HCT116 (cell line): ENCODE results near the gene COL12A1.

Experiments
- CEBPB ChIP-seq: IDR thresholded peaks from 2 replicates; pipeline ENCODE4 v1.6.1; 2012; ENCODE audit warnings: low read depth
- ELF1 ChIP-seq: IDR thresholded peaks from 2 replicates; pipeline ENCODE4 v1.6.1; 2012; ENCODE audit warnings: low read depth, borderline replicate concordance
- EZH2phosphoT487 ChIP-seq: fragments of 200-600 bp; IDR thresholded peaks from 2 replicates; pipeline ENCODE4 v1.6.1; 2018; ENCODE audit warnings: antibody characterized with exemption, borderline replicate concordance
- POLR2A ChIP-seq: IDR thresholded peaks from 2 replicates; pipeline ENCODE4 v1.7.0; 2011; ENCODE audit warnings: borderline replicate concordance; ENCODE audit not compliant: insufficient read depth, insufficient read length; ENCODE audit errors: extremely low read depth
- POLR2AphosphoS5 ChIP-seq: IDR thresholded peaks from 2 replicates; pipeline ENCODE4 v1.6.1; 2011; ENCODE audit warnings: mild to moderate bottlenecking, low read depth, low read length, moderate library complexity
- RAD21 ChIP-seq: IDR thresholded peaks from 2 replicates; pipeline ENCODE4 v1.6.1; 2012; ENCODE audit warnings: low read depth, mild to moderate bottlenecking
- SIN3A ChIP-seq: IDR thresholded peaks from 2 replicates; pipeline ENCODE4 v1.6.1; 2012; ENCODE audit warnings: low read depth
- SP1 ChIP-seq: IDR thresholded peaks from 2 replicates; pipeline ENCODE4 v1.6.1; 2012; ENCODE audit warnings: low read depth
- SRF ChIP-seq: IDR thresholded peaks from 2 replicates; pipeline ENCODE4 v1.6.1; 2012; ENCODE audit warnings: low read depth
- ZNF274 ChIP-seq: fragments of 200-500 bp; sonication (Bioruptor generic); IDR thresholded peaks from 2 replicates; pipeline ENCODE4 v1.6.1; 2014; ENCODE audit warnings: mild to moderate bottlenecking, low read depth, low read length, inconsistent platforms
- TF ChIP-seq, protein P1 (sequence below), 3 experiments: fragments of 200-600 bp in 1 of 3; sonication (generic) in 1 of 3; IDR thresholded peaks in 2 of 3; conservative IDR thresholded peaks in 1 of 3; 2 replicates each; pipeline ENCODE4 v1.5.1; 2012 to 2017; ENCODE audit warnings: low read depth in 2 of 3, low read length in 2 of 3, antibody characterized with exemption in 1 of 3, borderline replicate concordance in 1 of 3, control low read depth in 1 of 3, mild to moderate bottlenecking in 1 of 3, mixed read lengths in 1 of 3, mixed run types in 1 of 3, moderate library complexity in 1 of 3; ENCODE audit not compliant: insufficient read depth in 1 of 3
- TF ChIP-seq, protein P2 (sequence below): IDR thresholded peaks from 2 replicates; pipeline ENCODE4 v1.6.1; 2012; ENCODE audit warnings: low read depth
- TF ChIP-seq, protein P3 (sequence below): IDR thresholded peaks from 2 replicates; pipeline ENCODE4 v1.6.1; 2012
- TF ChIP-seq, protein P4 (sequence below): IDR thresholded peaks from 2 replicates; pipeline ENCODE4 v1.6.1; 2012

DNA sequence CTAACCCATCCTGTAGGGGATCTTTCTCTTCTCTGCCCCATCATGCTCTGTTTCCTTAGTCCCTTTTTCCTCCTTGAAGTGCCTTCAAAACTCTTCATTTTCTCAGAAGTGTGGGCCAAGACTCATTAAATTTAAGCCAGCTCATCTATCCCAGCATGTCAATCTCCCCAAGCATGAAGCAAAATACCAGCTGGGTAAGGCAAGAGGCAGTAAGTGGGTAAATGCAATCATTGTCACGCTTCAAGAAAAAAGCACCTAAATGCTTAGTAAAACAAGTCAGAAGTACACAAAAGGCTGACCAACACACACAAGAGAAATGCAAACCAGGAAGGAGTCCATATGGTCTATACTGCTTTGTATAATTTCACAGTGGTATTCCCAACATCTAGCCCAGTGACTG lies 61.5 kb downstream of the COL12A1 start:
- no peak for TF ChIP-seq EZH2phosphoT487
- TF ChIP-seq, protein P1, sequence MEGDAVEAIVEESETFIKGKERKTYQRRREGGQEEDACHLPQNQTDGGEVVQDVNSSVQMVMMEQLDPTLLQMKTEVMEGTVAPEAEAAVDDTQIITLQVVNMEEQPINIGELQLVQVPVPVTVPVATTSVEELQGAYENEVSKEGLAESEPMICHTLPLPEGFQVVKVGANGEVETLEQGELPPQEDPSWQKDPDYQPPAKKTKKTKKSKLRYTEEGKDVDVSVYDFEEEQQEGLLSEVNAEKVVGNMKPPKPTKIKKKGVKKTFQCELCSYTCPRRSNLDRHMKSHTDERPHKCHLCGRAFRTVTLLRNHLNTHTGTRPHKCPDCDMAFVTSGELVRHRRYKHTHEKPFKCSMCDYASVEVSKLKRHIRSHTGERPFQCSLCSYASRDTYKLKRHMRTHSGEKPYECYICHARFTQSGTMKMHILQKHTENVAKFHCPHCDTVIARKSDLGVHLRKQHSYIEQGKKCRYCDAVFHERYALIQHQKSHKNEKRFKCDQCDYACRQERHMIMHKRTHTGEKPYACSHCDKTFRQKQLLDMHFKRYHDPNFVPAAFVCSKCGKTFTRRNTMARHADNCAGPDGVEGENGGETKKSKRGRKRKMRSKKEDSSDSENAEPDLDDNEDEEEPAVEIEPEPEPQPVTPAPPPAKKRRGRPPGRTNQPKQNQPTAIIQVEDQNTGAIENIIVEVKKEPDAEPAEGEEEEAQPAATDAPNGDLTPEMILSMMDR (IDR thresholded peaks at IDR 0.05 in 2 of 3, conservative IDR thresholded peaks at IDR 0.05 in 1 of 3; ENCODE audit: borderline replicate concordance in 1 of 3, insufficient read depth in 1 of 3, low read depth in 2 of 3, low read length in 2 of 3) = no peak
- no peak for TF ChIP-seq SP1
- no peak for TF ChIP-seq RAD21
- TF ChIP-seq ELF1 = no peak
- TF ChIP-seq, protein P2, sequence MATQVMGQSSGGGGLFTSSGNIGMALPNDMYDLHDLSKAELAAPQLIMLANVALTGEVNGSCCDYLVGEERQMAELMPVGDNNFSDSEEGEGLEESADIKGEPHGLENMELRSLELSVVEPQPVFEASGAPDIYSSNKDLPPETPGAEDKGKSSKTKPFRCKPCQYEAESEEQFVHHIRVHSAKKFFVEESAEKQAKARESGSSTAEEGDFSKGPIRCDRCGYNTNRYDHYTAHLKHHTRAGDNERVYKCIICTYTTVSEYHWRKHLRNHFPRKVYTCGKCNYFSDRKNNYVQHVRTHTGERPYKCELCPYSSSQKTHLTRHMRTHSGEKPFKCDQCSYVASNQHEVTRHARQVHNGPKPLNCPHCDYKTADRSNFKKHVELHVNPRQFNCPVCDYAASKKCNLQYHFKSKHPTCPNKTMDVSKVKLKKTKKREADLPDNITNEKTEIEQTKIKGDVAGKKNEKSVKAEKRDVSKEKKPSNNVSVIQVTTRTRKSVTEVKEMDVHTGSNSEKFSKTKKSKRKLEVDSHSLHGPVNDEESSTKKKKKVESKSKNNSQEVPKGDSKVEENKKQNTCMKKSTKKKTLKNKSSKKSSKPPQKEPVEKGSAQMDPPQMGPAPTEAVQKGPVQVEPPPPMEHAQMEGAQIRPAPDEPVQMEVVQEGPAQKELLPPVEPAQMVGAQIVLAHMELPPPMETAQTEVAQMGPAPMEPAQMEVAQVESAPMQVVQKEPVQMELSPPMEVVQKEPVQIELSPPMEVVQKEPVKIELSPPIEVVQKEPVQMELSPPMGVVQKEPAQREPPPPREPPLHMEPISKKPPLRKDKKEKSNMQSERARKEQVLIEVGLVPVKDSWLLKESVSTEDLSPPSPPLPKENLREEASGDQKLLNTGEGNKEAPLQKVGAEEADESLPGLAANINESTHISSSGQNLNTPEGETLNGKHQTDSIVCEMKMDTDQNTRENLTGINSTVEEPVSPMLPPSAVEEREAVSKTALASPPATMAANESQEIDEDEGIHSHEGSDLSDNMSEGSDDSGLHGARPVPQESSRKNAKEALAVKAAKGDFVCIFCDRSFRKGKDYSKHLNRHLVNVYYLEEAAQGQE = no peak
- no peak for TF ChIP-seq POLR2A
- TF ChIP-seq CEBPB = no peak
- TF ChIP-seq POLR2AphosphoS5 = no peak
- no peak for TF ChIP-seq SIN3A
- TF ChIP-seq, protein P3, sequence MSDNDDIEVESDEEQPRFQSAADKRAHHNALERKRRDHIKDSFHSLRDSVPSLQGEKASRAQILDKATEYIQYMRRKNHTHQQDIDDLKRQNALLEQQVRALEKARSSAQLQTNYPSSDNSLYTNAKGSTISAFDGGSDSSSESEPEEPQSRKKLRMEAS = no peak
- TF ChIP-seq, protein P4, sequence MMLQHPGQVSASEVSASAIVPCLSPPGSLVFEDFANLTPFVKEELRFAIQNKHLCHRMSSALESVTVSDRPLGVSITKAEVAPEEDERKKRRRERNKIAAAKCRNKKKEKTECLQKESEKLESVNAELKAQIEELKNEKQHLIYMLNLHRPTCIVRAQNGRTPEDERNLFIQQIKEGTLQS = no peak
- no peak for TF ChIP-seq ZNF274
- no peak for TF ChIP-seq SRF
